D721Med (cell line): Measurements from ENCODE around the gene NCOR1.
"Not testable (repeated sequence)": the region's sequence is repeated elsewhere in the genome, so short reads cannot be mapped to it uniquely, and the experiment has no call there.

Experiments
- DNase-seq: peaks from one replicate; pipeline ENCODE4 v3.0.0; 2011; ENCODE audit warnings: low spot score; ENCODE audit not compliant: insufficient read length
- FAIRE-seq: peaks from 2 replicates; lab custom pipeline; 2011; peaks lifted over from hg19 to GRCh38; lab: Jason Lieb, UNC
- CTCF ChIP-seq: IDR thresholded peaks from 2 replicates; pipeline ENCODE4 v1.5.1; 2012; ENCODE audit warnings: mild to moderate bottlenecking, control low read depth; ENCODE audit not compliant: insufficient read depth; ENCODE audit errors: missing control alignments

Gene NCOR1

GRCh38 chr17:16215002-16215272 lies 397 bp downstream of the NCOR1 start:
- FAIRE-seq, result no peak
- no peak for DNase-seq
- TF ChIP-seq CTCF, result no peak

- FAIRE-seq (no peak), DNase-seq (no peak)
- no peak for TF ChIP-seq CTCF
Measured at GRCh38 chr17:16214190-16215001, 938 bp downstream of the NCOR1 start.

DNA sequence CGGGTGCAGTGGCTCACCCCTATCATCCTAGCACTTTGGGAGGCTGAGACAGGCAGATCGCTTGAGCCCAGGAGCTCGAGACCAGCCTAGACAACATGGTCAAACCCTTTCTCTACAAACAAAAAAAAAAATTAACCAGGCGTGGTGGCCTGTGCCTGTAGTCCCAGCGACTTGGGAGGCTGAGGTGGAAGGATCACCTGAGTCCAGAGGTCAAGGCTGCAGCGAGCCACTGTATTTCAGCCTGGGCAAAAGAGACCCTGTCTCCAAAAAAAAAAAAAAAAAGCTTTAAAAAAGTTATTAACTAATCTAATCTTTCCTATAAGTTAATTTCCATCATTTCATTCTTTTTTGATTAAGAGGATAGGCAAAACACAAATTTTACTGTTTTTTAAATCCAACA lies 2.5 kb downstream of the NCOR1 start:
- FAIRE-seq, result no peak
- no peak for TF ChIP-seq CTCF

DNA sequence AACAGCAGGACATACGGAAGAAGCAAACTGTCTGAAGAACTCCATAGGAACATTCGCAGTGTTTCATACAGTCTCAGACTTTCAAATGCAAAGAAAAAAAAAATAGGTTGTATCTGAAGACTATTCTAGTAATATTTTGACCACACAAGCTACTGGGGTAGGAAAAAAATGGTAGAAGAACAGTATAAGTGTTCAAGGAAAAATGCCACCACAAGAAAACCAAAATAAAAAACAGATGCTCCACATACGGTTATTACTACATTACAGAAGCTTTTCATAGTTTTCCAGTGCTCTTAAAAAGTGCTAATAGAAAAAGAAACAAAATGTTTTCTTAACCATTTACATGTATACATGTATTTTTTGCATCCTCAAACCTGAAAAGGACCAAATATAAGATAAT lies 3.7 kb downstream of the NCOR1 start:
- FAIRE-seq, result no peak
- TF ChIP-seq CTCF, result no peak
- DNase-seq, result no peak

More for the DNA sequence above, 2.5 kb downstream of the NCOR1 start:
- DNase-seq, result no peak

- DNase-seq, FAIRE-seq: not testable (repeated sequence)
Measured at GRCh38 chr17:16204763-16205162, 10.6 kb downstream of the NCOR1 start.

DNA sequence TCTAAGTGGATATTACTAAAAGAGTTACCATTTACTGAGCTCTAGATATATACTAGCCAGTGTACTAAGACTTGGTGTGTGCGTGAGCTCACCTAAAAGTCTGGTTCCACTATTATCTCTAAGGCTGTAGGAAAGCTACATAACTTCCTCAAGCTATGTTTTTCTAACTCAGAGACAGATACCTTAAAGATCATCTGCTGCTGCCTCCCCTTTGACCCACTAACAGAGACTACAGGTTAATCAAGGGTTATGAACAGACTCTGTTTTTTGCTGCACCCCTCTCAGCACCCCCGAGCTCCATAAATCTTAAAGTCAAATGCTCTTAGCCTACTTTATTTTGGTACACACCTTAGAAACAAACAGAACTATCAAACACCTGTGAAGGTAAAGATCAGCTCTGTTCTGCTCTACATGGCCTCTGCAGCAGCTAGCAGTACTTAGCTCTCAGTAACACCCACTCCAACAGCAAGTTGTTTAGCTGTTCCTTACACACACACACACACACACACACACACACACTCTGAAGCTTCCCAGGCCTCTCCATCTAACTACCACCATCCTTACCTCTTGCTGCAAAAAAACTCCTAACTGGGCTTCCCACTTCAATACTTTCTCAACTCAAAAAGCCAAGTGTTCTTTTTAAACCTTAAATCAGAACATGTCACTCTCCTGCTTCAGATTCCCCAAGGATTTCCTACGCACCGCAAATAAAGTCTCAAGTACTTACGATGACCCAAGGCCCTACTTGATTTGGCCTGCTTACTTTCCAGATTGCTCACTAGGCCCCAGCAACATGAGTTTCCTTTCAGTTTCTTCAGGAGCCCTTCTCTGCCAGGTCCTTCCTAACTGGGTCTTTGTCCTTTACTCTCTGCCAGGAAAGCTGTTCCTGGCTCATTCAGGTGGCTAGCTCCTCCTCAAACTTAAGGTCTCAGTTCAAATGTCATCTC lies 12.5 kb downstream of the NCOR1 start:
- DNase-seq, FAIRE-seq: not testable (repeated sequence)

- not testable (repeated sequence) for DNase-seq, FAIRE-seq
Measured at GRCh38 chr17:16201693-16202131, 13.6 kb downstream of the NCOR1 start.

DNA sequence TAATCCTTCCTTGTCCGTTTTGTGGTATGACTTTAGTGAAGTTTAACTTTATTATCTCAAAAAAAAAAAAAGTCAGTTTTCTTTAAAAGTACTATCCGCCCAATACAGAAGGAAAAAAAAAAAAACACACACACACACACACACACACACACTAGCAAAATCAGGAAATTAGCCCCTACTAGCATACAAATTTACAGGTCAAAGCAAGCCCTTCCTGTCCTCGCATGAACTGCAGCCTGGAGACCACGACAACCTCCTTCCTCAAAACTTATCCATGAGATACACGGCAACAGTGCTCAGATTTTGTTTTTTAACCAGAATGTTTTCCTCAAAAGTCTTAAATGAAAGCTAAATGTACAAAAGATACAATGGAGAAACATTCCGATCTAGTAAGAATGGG lies 16.2 kb downstream of the NCOR1 start:
- TF ChIP-seq CTCF, result no peak
- no peak for FAIRE-seq
- DNase-seq, result no peak
